GM18951 (cell line): ENCODE measurements around the gene KMT2D.

Experiments
- POLR2A ChIP-seq: IDR thresholded peaks from 4 replicates; pipeline ENCODE4 v1.6.1; 2011; ENCODE audit warnings: mild to moderate bottlenecking; ENCODE audit not compliant: insufficient read length, insufficient read depth; ENCODE audit errors: extremely low read depth
- in situ Hi-C: fragments of 300-500 bp; cut with MboI; formaldehyde crosslinking; loops from one replicate; pipeline ENCODE4 v1.12.0; 2022; ENCODE audit warnings: low sequenced_read_pairs, mixed read lengths, inconsistent platforms; ENCODE audit not compliant: unreplicated experiment

KMT2D gene

GRCh38 chr12:49019443-49020324, 40.9 kb downstream of the KMT2D start:
- TF ChIP-seq POLR2A = no peak
- in situ Hi-C loops = no loop called here

GRCh38 chr12:49019120-49019430, 41.5 kb downstream of the KMT2D start:
- no peak for TF ChIP-seq POLR2A
- in situ Hi-C loops = no loop called here

- in situ Hi-C loops = no loop called here
- peak; percentile 93 for TF ChIP-seq POLR2A
Measured at GRCh38 chr12:49018261-49019119, 42.1 kb downstream of the KMT2D start, which contains the start of gene PRKAG1. PRKAG1 (minus strand) TSS chr12:49018776; CDS start chr12:49018740, 36 bp downstream.

GRCh38 chr12:49017891-49018260, 42.7 kb downstream of the KMT2D start:
- TF ChIP-seq POLR2A = no peak
- in situ Hi-C loops = no loop called here

DNA sequence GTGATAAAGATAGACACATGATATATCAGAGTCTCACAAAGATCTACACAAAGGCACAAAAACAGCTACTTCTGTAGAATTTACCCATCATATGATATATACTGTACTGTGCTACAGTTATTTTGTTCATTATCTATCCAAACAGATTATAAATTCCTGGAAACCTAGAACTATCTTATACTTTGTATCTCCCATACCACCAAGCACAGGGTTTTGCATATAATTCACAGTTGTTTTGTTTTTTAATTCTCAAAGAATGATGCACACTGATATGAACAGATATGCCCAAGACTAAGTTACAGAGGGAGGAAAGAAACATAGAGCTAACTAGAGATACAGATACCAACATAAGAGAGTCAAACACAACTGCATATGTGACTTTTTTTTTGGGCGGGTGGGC, 45.4 kb downstream of the KMT2D start:
- in situ Hi-C loops = no loop called here
- no peak for TF ChIP-seq POLR2A

GRCh38 chr12:49014547-49014946, 46.0 kb downstream of the KMT2D start:
- no peak for TF ChIP-seq POLR2A
- in situ Hi-C loops = no loop called here

DNA sequence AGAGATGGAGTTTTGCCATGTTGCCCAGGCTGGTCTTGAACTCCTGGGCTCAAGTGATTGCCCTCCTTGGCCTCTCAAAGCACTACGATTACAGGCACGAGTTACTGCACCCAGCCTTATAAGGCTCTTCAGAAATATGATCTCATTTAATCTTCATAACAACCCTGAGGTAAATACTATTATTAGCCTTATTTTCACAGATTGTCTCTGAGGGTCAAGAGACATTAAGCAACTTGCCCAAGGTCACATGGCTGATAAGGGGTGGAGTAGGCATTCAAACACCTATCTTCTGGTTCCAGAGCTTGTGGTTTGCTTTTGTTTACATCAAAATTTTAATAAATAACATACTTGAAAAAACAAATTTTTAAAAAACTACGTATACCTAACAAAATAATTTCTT, 47.2 kb downstream of the KMT2D start:
- in situ Hi-C loops = no loop called here
- no peak for TF ChIP-seq POLR2A

- no peak for TF ChIP-seq POLR2A
- in situ Hi-C loops = no loop called here
Measured at GRCh38 chr12:49012739-49013138, 47.9 kb downstream of the KMT2D start.
